ENCODE measurements around the gene FOLR2. TPM values are rescaled to one million over a fixed set of nuclear protein-coding genes. Genes with fewer than 3 reads are reported as not detected.

Gene FOLR2
- total and polyA plus RNA-seq, 2 donors (not counting 1 experiment from before 2014, with no cell fraction given): 1.5 to 4.7 TPM

DNA sequence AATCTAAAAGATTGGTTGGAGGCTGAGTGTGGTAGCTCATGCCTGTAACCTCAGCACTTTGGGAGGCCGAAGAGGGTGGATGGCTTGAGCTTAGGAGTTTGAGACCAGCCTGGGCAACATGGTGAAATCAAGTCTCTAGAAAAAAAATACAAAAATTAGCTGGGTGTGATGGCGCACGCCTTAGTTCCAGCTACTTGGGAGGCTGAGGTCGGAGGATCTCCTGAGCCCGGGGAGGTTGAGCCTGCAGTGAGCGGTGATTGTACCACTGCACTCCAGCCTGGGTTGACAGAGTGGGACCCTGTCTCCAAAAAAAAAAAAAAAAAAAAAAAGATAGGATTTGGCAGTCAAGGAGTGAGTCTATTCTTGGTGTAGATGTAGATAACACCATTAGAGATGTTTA lies 14.0 kb upstream of the FOLR2 start:
- H4K20me1 ChIP-seq (ENCODE audit: control insufficient read depth, insufficient read depth, low read length, poor library complexity, severe bottlenecking): no peaks in the 10 kb centered on the region
- Mint-ChIP-seq H3K27ac (no peak overlapping the region), H3K4me3 (no peak overlapping the region), H3K4me1 (peaks cover 7% of the 10 kb centered on the region), H3K9me3 (ENCODE audit: insufficient read depth) (no peaks in the 10 kb centered on the region), H3K27me3 (no peaks in the 10 kb centered on the region)
- H3K27ac ChIP-seq (ENCODE audit: low read length in 2 of 2): no peak overlapping the region
- POLR2A ChIA-PET: no interaction called here
- no peaks in the 10 kb centered on the region for H3K27me3 ChIP-seq (replicated peaks in 1 of 4; ENCODE audit: control extremely low read depth in 1 of 4, control insufficient read depth in 3 of 4, insufficient read depth in 4 of 4, low read length in 3 of 4)
- CTCF ChIA-PET: interaction anchor here (1.0 kb wide), 1 partner anchor 176 kb away, joined by 3 read pairs; no protein-coding TSS in a partner anchor
- H3K9ac ChIP-seq (ENCODE audit: low read length): no peak overlapping the region
- DNase-seq (no peak), ATAC-seq (ENCODE audit: low read depth) (no peak)
- peaks cover 0 to 3% of the 10 kb centered on the region in 2 donors for H3K4me1 ChIP-seq (ENCODE audit: control insufficient read depth in 2 of 2, insufficient read depth in 2 of 2, low read length in 2 of 2)
- TF ChIP-seq CTCF (IDR thresholded peaks at IDR 0.05) (no peak), EZH2 (IDR thresholded peaks at IDR 0.05; ENCODE audit: borderline replicate concordance, insufficient read depth, low read depth, low read length, poor library complexity, severe bottlenecking) (no peak)
- H3K79me2 ChIP-seq (ENCODE audit: control insufficient read depth, insufficient read depth, low read length): no peaks in the 10 kb centered on the region
- intact Hi-C loops (cut with micrococcal nuclease): no loop called here
- 98% methylated on average over 6 of the region's 6 CpGs for WGBS (ENCODE audit: insufficient coverage)
- H3K9me3 ChIP-seq (ENCODE audit: control extremely low read depth in 1 of 3, control insufficient read depth in 2 of 3, insufficient read depth in 1 of 3, low read length in 2 of 3): no peaks in the 10 kb centered on the region
- H2AFZ ChIP-seq (ENCODE audit: insufficient read depth, low read depth, low read length, poor library complexity, severe bottlenecking): no peak overlapping the region
- H3K4me3 ChIP-seq (ENCODE audit: control extremely low read depth in 1 of 5, extremely low read depth in 1 of 5, insufficient read depth in 1 of 5, low read depth in 2 of 5, low read length in 4 of 5): no peak overlapping the region
- H3K36me3 ChIP-seq (replicated peaks in 1 of 2; ENCODE audit: control extremely low read depth in 1 of 2, control insufficient read depth in 1 of 2, extremely low read depth in 1 of 2, insufficient read depth in 2 of 2, low read length in 1 of 2): no peaks in the 10 kb centered on the region
- H3K4me2 ChIP-seq (replicated peaks; ENCODE audit: low read depth, low read length, poor library complexity, severe bottlenecking): no peak overlapping the region

DNA sequence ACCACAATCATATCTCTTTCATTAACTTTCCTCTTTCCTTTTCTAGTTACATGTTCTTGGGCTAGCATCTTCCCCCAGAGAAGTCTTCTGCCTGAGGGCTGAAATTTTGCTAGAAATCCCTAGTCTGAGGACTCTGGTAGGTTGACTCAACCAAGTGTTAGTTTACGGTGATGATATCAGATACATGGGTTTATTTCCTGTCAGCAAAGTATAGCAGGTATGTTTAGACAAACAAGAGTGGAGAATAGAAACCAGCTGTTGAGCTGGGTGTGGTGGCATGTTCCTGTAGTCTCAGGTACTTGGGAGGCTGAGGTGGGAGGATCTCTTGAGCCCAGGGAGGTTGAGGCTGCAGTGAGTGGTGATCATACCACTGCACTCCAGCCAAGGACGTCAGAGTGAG lies 13.4 kb upstream of the FOLR2 start:
- H3K27me3 Mint-ChIP-seq: no peaks in the 10 kb centered on the region

More for the DNA sequence above, 13.4 kb upstream of the FOLR2 start:
- Histone ChIP-seq H2AFZ (ENCODE audit: insufficient read depth, low read depth, low read length, poor library complexity, severe bottlenecking) (no peak overlapping the region), H3K36me3 (replicated peaks in 1 of 2; ENCODE audit: control extremely low read depth in 1 of 2, control insufficient read depth in 1 of 2, extremely low read depth in 1 of 2, insufficient read depth in 2 of 2, low read length in 1 of 2) (no peaks in the 10 kb centered on the region), H3K4me3 (ENCODE audit: control extremely low read depth in 1 of 5, extremely low read depth in 1 of 5, insufficient read depth in 1 of 5, low read depth in 2 of 5, low read length in 4 of 5) (no peak overlapping the region), H3K79me2 (ENCODE audit: control insufficient read depth, insufficient read depth, low read length) (no peaks in the 10 kb centered on the region), H4K20me1 (ENCODE audit: control insufficient read depth, insufficient read depth, low read length, poor library complexity, severe bottlenecking) (no peaks in the 10 kb centered on the region), H3K4me1 (ENCODE audit: control insufficient read depth in 2 of 2, insufficient read depth in 2 of 2, low read length in 2 of 2) (peaks cover 0 to 3% of the 10 kb centered on the region in 2 donors), H3K4me2 (replicated peaks; ENCODE audit: low read depth, low read length, poor library complexity, severe bottlenecking) (no peak overlapping the region), H3K9me3 (ENCODE audit: control extremely low read depth in 1 of 3, control insufficient read depth in 2 of 3, insufficient read depth in 1 of 3, low read length in 2 of 3) (no peaks in the 10 kb centered on the region), H3K27ac (ENCODE audit: low read length in 2 of 2) (no peak overlapping the region), H3K27me3 (replicated peaks in 1 of 4; ENCODE audit: control extremely low read depth in 1 of 4, control insufficient read depth in 3 of 4, insufficient read depth in 4 of 4, low read length in 3 of 4) (peaks cover 0 to 2% (median 0%) of the 10 kb centered on the region in 4 experiments), H3K9ac (ENCODE audit: low read length) (no peak overlapping the region)
- peaks cover 7% of the 10 kb centered on the region for H3K4me1 Mint-ChIP-seq
- DNase-seq (no peak), ATAC-seq (ENCODE audit: low read depth) (no peak)
- H3K27ac Mint-ChIP-seq: no peak overlapping the region
- POLR2A ChIA-PET: no interaction called here
- no peak overlapping the region for H3K4me3 Mint-ChIP-seq
- WGBS (ENCODE audit: insufficient coverage): 100% methylated on average over 1 of the region's 2 CpGs
- intact Hi-C loops (cut with micrococcal nuclease): no loop called here
- CTCF ChIA-PET: interaction anchor here (1.0 kb wide), 1 partner anchor 176 kb away, joined by 3 read pairs; no protein-coding TSS in a partner anchor
- H3K9me3 Mint-ChIP-seq (ENCODE audit: insufficient read depth): no peaks in the 10 kb centered on the region
- no peak for TF ChIP-seq EZH2 (IDR thresholded peaks at IDR 0.05; ENCODE audit: borderline replicate concordance, insufficient read depth, low read depth, low read length, poor library complexity, severe bottlenecking)
- TF ChIP-seq CTCF (IDR thresholded peaks at IDR 0.05): no peak
